Retinal pigment epithelial cell (primary cell): Measurements from ENCODE around the gene PCED1B.
"Not testable (repeated sequence)": the region's sequence is repeated elsewhere in the genome, so short reads cannot be mapped to it uniquely, and the experiment has no call there.

Source experiments
- DNase-seq: peaks from one replicate; pipeline ENCODE4 v3.0.0-alpha.2; 2010; ENCODE audit warnings: low read depth
- H3K4me3 ChIP-seq: 2 replicates; pipeline ENCODE4 v1.5.1; 2011; ENCODE audit warnings: mild to moderate bottlenecking, low read length, control low read depth, moderate library complexity
- CTCF ChIP-seq: conservative IDR thresholded peaks from 2 replicates; pipeline ENCODE4 v1.5.1; 2011; ENCODE audit warnings: low read depth, low read length, control low read depth, inconsistent platforms

The PCED1B gene

GRCh38 chr12:47216150-47216677, 136.8 kb downstream of the PCED1B start:
- TF ChIP-seq CTCF = no peak
- no peak for DNase-seq
- no peak overlapping the region for H3K4me3 ChIP-seq

- DNase-seq, H3K4me3 ChIP-seq: not testable (repeated sequence)
Measured at GRCh38 chr12:47217595-47217869, 138.1 kb downstream of the PCED1B start.

GRCh38 chr12:47218191-47218654, 138.8 kb downstream of the PCED1B start:
- no peak for DNase-seq
- no peak overlapping the region for H3K4me3 ChIP-seq
- TF ChIP-seq CTCF = no peak

GRCh38 chr12:47219243-47219642, 139.8 kb downstream of the PCED1B start:
- DNase-seq = no peak
- H3K4me3 ChIP-seq = no peak overlapping the region
- TF ChIP-seq CTCF = no peak

- DNase-seq = no peak
- TF ChIP-seq CTCF = no peak
- no peak overlapping the region for H3K4me3 ChIP-seq
Measured at GRCh38 chr12:47221256-47222023, 142.0 kb downstream of the PCED1B start.

- TF ChIP-seq CTCF = no peak
- H3K4me3 ChIP-seq = no peak overlapping the region
- DNase-seq = no peak
Measured at GRCh38 chr12:47222520-47223030, 143.2 kb downstream of the PCED1B start.

- no peak overlapping the region for H3K4me3 ChIP-seq
- TF ChIP-seq CTCF = no peak
- no peak for DNase-seq
Measured at GRCh38 chr12:47223031-47223847, 143.8 kb downstream of the PCED1B start.
